MG63 (cell line): ENCODE measurements around the gene COL28A1. TPM values are rescaled to one million over a fixed set of nuclear protein-coding genes. Genes with fewer than 3 reads are reported as not detected.

Experiments
- DNase-seq: peaks from one replicate; pipeline ENCODE4 v3.0.0-alpha.2; 2020
- H3K27me3 ChIP-seq: fragments of 250-450 bp; sonication (Bioruptor Pico); 2 replicates; pipeline ENCODE4 v1.5.1; 2020; ENCODE audit warnings: mild to moderate bottlenecking, moderate library complexity
- H3K36me3 ChIP-seq: fragments of 250-450 bp; sonication (Bioruptor Pico); 2 replicates; pipeline ENCODE4 v1.5.1; 2020; ENCODE audit warnings: mild to moderate bottlenecking, moderate library complexity
- H3K4me3 ChIP-seq: fragments of 250-450 bp; sonication (Bioruptor Pico); 2 replicates; pipeline ENCODE4 v1.5.1; 2020; ENCODE audit warnings: mild to moderate bottlenecking, moderate library complexity
- H3K9me3 ChIP-seq: fragments of 250-450 bp; sonication (Bioruptor Pico); 2 replicates; pipeline ENCODE4 v1.5.1; 2020; ENCODE audit warnings: mild to moderate bottlenecking, moderate library complexity
- total RNA-seq: library from RNA; depleted of rRNA; stranded (reverse); fragments of >200 nt; shearing (Covaris generic); gene quantifications from 2 replicates; pipeline ENCODE4 v1.2.3, GENCODE V29; 2014; ENCODE audit warnings: low replicate concordance

The COL28A1 gene
- total RNA-seq, 1 experiment from 2014 or later, result not detected

DNA sequence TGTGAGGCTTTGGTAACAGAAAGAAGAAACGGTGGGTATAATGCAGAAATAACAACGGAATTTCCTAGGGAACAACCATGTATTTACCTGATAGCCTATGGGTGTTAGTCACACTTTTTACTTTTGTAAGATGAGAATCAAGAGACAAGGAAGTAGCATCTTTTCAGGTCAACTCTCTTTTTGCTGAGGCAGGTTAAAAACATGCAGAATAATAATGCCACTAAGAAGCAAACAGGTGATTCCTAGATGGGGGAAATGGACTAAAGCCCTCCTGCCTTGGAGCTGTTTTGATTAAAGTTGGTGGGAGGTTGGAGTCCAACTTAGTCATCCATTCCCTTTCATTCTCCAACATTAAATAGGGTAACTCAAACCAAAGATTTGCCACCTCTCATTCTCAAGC lies 2.0 kb upstream of the COL28A1 start:
- no peak for DNase-seq
- no peaks in the 10 kb centered on the region for H3K36me3 ChIP-seq
- H3K27me3 ChIP-seq, result no peaks in the 10 kb centered on the region
- H3K9me3 ChIP-seq, result no peaks in the 10 kb centered on the region
- H3K4me3 ChIP-seq, result no peak overlapping the region

DNA sequence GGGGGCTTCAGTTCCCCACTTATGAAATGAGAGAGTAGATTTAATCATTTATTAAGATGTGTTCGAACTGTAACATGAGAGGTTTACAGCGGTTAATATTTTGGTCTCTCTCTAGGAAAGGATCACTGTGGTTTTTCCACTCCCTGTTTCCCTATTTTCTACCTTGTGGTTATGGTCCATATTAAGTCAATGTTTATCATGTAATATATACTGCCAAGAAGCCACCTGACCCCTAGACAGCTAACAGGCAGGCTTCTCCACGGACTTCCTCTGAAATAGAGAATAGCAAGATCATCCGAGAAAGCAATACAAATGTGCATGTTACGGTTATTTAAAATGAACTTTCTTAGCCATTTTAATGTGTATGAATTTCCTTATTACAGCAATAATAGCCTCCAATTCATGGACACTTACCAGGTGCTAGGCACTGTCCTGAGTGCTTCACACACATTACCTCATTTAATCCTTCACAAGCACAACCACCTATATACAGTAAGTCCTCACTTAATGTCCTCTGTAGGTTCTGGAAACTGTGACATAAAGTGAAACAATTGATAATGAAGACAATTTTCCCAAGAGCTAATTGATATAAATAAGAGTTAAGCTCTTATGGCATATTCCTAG lies 835 bp upstream of the COL28A1 start:
- DNase-seq, result no peak
- Histone ChIP-seq H3K9me3 (no peaks in the 10 kb centered on the region), H3K4me3 (no peak overlapping the region), H3K27me3 (no peaks in the 10 kb centered on the region), H3K36me3 (no peaks in the 10 kb centered on the region)

DNA sequence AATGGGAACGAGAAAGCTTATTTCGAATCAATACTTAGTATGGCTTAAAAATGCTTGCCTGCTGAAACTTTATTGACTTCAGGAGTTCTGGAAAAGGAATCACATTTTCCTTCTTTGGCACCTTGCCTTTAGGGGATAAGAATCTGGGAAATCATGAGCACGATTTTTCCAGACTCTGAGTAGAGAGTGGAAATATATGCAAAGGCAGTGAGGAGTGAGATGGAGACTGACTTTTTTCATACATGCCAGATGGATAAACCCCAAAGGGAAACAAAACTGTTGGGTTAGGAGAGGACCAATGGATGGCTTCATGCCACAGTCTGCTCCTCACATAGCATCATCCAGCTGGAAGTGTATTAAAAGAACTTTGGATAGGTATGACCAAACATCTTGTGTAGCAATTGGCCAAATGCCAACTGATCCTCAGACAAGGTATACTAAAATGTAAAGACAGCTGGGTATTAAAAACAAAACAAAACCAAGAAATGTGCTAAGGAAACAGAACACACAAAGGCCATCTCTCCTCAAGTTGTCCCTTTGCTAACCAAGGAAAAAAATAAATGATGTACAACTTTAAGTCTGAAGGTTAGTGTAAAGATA lies 1.7 kb downstream of the COL28A1 start:
- H3K4me3 ChIP-seq, result no peak overlapping the region
- no peaks in the 10 kb centered on the region for H3K9me3 ChIP-seq
- no peaks in the 10 kb centered on the region for H3K36me3 ChIP-seq
- H3K27me3 ChIP-seq, result no peaks in the 10 kb centered on the region
- no peak for DNase-seq

- Histone ChIP-seq H3K27me3 (no peaks in the 10 kb centered on the region), H3K4me3 (no peak overlapping the region), H3K9me3 (no peaks in the 10 kb centered on the region), H3K36me3 (no peaks in the 10 kb centered on the region)
- no peak for DNase-seq
Observed at GRCh38 chr7:7529328-7529727, 6.3 kb downstream of the COL28A1 start.

DNA sequence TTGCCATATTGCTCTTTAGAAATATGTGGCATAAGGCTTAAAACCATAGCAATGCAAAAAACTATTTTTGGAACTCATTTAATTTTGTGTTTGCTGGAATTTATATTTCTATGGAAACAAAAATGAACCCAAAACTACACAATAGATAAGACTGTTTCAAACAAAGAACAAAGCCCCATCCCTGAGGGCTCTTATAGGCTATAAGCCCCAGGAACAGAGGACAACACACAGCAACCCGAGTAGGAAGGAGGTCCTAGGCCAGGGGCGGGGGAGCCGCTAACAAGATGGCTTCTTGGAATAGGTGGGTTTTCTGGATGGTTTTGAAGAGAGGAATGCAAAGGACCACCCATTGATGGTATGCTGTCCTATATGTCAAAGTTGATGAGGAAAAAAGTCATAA lies 8.6 kb downstream of the COL28A1 start:
- DNase-seq, result no peak
- H3K4me3 ChIP-seq, result no peak overlapping the region
- H3K27me3 ChIP-seq, result no peaks in the 10 kb centered on the region
- H3K36me3 ChIP-seq, result no peaks in the 10 kb centered on the region
- no peaks in the 10 kb centered on the region for H3K9me3 ChIP-seq

GRCh38 chr7:7526006-7526405 lies 9.7 kb downstream of the COL28A1 start:
- DNase-seq, result no peak
- no peaks in the 10 kb centered on the region for H3K36me3 ChIP-seq
- H3K27me3 ChIP-seq, result no peaks in the 10 kb centered on the region

DNA sequence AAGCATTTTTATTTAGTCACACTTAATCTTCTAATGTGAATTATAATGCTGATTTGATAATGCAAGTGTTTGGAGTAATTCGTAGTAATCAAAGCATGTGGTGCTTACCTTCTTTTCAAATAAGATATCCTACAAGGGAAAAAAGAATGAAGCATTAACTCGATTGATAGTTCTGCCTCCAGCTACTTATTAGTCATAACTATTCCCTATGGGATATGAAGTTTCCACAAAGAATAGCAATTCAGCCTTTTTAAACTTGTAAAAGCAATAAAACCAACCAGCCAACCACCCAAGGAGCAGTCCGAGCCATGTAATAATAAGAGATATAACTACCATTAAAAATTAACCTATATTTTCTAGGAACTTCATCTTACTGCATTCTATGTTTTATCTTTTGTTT lies 11.6 kb downstream of the COL28A1 start:
- Histone ChIP-seq H3K27me3 (no peaks in the 10 kb centered on the region), H3K4me3 (no peak overlapping the region), H3K36me3 (no peaks in the 10 kb centered on the region), H3K9me3 (no peaks in the 10 kb centered on the region)
- no peak for DNase-seq

More at GRCh38 chr7:7526006-7526405, 9.7 kb downstream of the COL28A1 start:
- Histone ChIP-seq H3K4me3 (no peak overlapping the region), H3K9me3 (no peaks in the 10 kb centered on the region)

DNA sequence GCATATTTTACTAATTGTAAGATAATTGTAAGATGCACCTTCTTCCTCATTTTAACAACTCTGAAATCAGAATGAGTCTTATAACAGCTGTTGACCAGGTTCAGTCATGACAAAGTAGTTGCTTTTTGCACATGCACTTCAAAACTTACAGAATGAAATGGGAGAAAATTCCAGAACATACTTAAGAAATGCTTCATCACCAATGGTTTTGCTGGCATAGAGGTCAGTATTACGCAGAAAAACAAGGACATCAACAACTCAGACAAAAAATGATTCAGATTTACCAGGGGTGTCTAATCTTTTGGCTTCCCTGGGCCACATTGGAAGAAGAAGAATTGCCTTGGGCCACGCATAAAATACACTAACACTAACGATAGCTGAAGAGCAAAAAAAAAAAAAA lies 13.3 kb downstream of the COL28A1 start:
- H3K4me3 ChIP-seq, result no peak overlapping the region
- H3K36me3 ChIP-seq, result no peaks in the 10 kb centered on the region
- no peaks in the 10 kb centered on the region for H3K9me3 ChIP-seq
- no peak for DNase-seq
- H3K27me3 ChIP-seq, result no peaks in the 10 kb centered on the region

DNA sequence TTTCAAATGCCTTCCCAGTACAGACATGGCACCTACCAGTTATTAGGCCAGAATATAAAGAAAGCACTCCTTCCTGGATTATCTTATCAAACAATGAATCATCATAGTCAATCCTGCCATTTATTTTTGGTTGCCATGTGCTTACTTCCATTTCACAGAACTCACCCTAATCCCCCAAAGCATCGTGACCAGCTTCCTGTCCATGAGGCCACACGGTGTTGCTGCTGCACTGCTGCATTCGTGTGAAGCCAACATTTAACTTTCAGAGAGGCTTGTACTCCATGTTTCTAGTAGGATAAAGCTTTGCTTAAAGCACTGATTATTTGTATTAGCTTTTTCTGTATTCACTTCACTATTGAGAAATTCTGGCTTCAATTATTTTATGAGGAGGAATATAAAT lies 14.4 kb downstream of the COL28A1 start:
- Histone ChIP-seq H3K36me3 (no peaks in the 10 kb centered on the region), H3K27me3 (no peaks in the 10 kb centered on the region), H3K4me3 (no peak overlapping the region), H3K9me3 (no peaks in the 10 kb centered on the region)
- DNase-seq, result no peak

GRCh38 chr7:7519528-7519927 lies 16.1 kb downstream of the COL28A1 start:
- no peaks in the 10 kb centered on the region for H3K9me3 ChIP-seq
- no peaks in the 10 kb centered on the region for H3K27me3 ChIP-seq
- no peaks in the 10 kb centered on the region for H3K36me3 ChIP-seq
- DNase-seq, result no peak
- no peak overlapping the region for H3K4me3 ChIP-seq

DNA sequence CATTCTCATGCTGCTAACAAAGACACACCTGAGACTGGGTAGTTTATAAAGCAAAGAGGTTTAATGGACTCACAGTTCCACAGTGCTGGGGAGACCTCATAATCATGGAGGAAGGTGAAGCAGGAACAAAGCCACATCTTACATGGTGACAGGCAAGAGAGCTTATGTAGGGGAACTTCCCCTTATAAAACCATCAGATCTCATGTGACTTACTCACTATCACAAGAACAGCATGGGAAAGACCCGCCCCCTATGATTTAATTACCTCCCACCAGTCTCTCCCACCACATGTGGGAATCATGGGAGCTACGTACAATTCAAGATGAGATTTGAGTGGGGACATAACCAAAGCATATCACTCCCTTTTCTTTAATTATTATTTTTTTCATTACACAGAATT lies 16.6 kb downstream of the COL28A1 start:
- Histone ChIP-seq H3K27me3 (no peaks in the 10 kb centered on the region), H3K9me3 (no peaks in the 10 kb centered on the region), H3K4me3 (no peak overlapping the region), H3K36me3 (no peaks in the 10 kb centered on the region)
- DNase-seq, result no peak

- Histone ChIP-seq H3K27me3 (no peaks in the 10 kb centered on the region), H3K4me3 (no peak overlapping the region), H3K9me3 (no peaks in the 10 kb centered on the region), H3K36me3 (no peaks in the 10 kb centered on the region)
- no peak for DNase-seq
Observed at GRCh38 chr7:7517754-7518153, 17.9 kb downstream of the COL28A1 start.

- H3K27me3 ChIP-seq, result no peaks in the 10 kb centered on the region
- H3K9me3 ChIP-seq, result no peaks in the 10 kb centered on the region
- H3K36me3 ChIP-seq, result no peaks in the 10 kb centered on the region
- no peak overlapping the region for H3K4me3 ChIP-seq
- DNase-seq, result no peak
Observed at GRCh38 chr7:7516662-7517061, 19.0 kb downstream of the COL28A1 start.

GRCh38 chr7:7516156-7516555 lies 19.5 kb downstream of the COL28A1 start:
- Histone ChIP-seq H3K36me3 (no peaks in the 10 kb centered on the region), H3K27me3 (no peaks in the 10 kb centered on the region), H3K4me3 (no peak overlapping the region), H3K9me3 (no peaks in the 10 kb centered on the region)
- no peak for DNase-seq

GRCh38 chr7:7512861-7513597 lies 22.6 kb downstream of the COL28A1 start:
- Histone ChIP-seq H3K27me3 (no peaks in the 10 kb centered on the region), H3K9me3 (no peaks in the 10 kb centered on the region), H3K36me3 (no peaks in the 10 kb centered on the region), H3K4me3 (no peak overlapping the region)
- DNase-seq, result no peak

DNA sequence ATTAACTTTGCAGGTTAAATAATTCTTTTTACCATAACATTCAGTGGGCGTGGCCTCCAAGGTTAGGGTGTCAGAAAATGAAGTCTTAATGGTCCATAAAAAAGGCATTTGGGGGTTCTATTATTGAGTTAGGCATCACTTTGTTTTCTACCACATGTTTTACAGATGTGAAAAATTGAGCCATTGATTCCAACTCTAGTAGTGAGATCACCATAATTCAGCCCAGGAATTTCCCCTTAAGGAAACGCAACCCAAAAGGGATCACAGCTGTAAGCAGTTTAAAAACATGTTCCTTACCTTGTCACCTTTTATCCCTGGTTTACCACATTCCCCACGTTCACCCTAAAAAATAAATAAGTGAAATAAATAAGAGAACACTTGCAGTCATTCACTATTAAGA lies 24.9 kb downstream of the COL28A1 start:
- Histone ChIP-seq H3K9me3 (no peaks in the 10 kb centered on the region), H3K27me3 (no peaks in the 10 kb centered on the region), H3K4me3 (no peak overlapping the region), H3K36me3 (no peaks in the 10 kb centered on the region)
- no peak for DNase-seq

DNA sequence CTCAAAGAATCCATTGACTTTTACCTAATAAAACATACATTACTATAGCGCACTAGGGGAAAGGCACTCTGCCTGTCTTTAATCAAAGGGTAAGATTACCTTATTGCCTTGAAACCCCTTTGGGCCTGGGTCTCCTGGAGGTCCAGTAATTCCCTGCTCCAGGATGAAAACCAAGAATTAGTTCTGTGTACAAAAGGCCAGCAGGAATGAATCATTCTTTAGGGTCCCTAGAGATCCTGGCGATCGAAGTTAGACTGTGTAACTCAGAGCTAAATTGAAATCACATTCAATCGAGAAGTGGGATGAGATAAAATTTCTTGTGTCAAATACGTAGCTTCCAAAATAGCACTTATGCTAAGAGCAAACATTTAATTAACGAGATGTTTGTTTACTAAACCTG lies 29.8 kb downstream of the COL28A1 start:
- no peak for DNase-seq
- Histone ChIP-seq H3K4me3 (no peak overlapping the region), H3K9me3 (no peaks in the 10 kb centered on the region), H3K36me3 (no peaks in the 10 kb centered on the region), H3K27me3 (no peaks in the 10 kb centered on the region)
